IPS DF 6.9 (cell line): Measurements from ENCODE around the gene SMPD3.

Experiments used
- DNase-seq: peaks from one replicate; pipeline ENCODE4 v3.0.0-alpha.2; 2013; ENCODE audit warnings: low read depth, low spot score
- H3K27ac ChIP-seq: one replicate; pipeline ENCODE4 v1.5.1; 2013; ENCODE audit warnings: low read length, control low read depth
- H3K27me3 ChIP-seq: 2 replicates; pipeline ENCODE4 v1.6.1; 2013; ENCODE audit warnings: mild to moderate bottlenecking, low read length; ENCODE audit not compliant: control insufficient read depth, insufficient read depth
- H3K36me3 ChIP-seq: 2 replicates; pipeline ENCODE4 v1.6.1; 2013; ENCODE audit warnings: low read length; ENCODE audit not compliant: control insufficient read depth, insufficient read depth
- H3K4me1 ChIP-seq: 2 replicates; pipeline ENCODE4 v1.6.1; 2013; ENCODE audit warnings: low read length; ENCODE audit not compliant: control insufficient read depth, insufficient read depth
- H3K4me3 ChIP-seq: 2 replicates; pipeline ENCODE4 v1.5.1; 2013; ENCODE audit warnings: mild to moderate bottlenecking, low read length
- H3K9me3 ChIP-seq: 2 replicates; pipeline ENCODE4 v1.6.1; 2013; ENCODE audit warnings: low read length, inconsistent platforms; ENCODE audit not compliant: control insufficient read depth, insufficient read depth
- WGBS: extraction: QIAGEN DNeasy Blood & Tissue Kit; methylation state at CpG from one replicate; pipeline ENCODE4 v1.1.7; 2013; ENCODE audit warnings: mixed read lengths, missing lambda C conversion rate; ENCODE audit not compliant: insufficient read length, insufficient coverage; 5-methylcytosine and 5-hydroxymethylcytosine counted together

Gene SMPD3

DNA sequence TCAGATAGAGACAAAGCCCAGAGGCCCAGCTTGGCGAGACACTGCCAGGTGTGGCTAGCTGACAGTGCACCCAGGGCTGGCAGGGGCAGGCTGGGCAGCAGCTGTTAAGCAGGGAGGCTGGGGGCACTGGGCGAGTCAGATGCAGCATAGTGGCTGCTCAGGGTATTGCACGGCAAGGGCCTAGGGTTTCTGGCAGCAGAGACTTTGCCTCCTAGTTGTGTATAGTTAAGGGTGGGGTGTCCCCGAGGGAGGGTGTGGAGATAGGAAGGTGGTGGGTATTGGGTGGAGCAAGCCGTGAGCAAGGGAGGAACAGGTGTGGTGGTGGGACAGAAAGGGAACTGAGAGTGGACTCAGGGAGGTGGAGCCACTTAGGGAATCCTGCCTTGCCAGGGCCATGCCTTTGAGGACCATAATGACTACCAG is 66.0 kb downstream of the SMPD3 start:
- no peak overlapping the region for H3K4me3 ChIP-seq
- 100% methylated on average over 1 of the region's 5 CpGs for WGBS
- DNase-seq: no peak
- no peaks in the 10 kb centered on the region for H3K36me3 ChIP-seq
- no peak overlapping the region for H3K27ac ChIP-seq
- H3K4me1 ChIP-seq: peaks cover 6% of the 10 kb centered on the region
- no peaks in the 10 kb centered on the region for H3K9me3 ChIP-seq
- no peaks in the 10 kb centered on the region for H3K27me3 ChIP-seq

DNA sequence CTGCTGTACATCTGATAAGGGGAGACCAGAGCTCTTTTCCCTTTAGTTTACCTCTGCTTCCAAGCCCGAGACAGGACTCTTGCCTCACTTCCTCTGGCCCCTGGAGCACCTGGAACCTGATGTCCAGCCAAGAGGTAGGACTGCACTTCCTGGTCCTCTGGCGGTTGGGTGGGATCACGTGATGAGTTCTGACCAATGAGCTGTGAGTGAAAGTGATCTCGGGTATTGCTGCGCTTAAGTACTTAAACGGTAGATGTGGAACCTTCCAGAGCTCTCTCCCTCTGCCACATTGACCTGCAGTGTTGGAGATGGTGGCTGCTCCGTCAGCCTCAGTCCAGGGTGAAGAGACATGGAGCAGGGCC is 67.0 kb downstream of the SMPD3 start:
- H3K4me1 ChIP-seq: peaks cover 5% of the 10 kb centered on the region
- no peak for DNase-seq
- no peaks in the 10 kb centered on the region for H3K36me3 ChIP-seq
- no peaks in the 10 kb centered on the region for H3K9me3 ChIP-seq
- no peak overlapping the region for H3K4me3 ChIP-seq
- WGBS: no CpG with 5 or more reads among the region's 7 CpGs
- H3K27me3 ChIP-seq: no peaks in the 10 kb centered on the region
- H3K27ac ChIP-seq: no peak overlapping the region

DNA sequence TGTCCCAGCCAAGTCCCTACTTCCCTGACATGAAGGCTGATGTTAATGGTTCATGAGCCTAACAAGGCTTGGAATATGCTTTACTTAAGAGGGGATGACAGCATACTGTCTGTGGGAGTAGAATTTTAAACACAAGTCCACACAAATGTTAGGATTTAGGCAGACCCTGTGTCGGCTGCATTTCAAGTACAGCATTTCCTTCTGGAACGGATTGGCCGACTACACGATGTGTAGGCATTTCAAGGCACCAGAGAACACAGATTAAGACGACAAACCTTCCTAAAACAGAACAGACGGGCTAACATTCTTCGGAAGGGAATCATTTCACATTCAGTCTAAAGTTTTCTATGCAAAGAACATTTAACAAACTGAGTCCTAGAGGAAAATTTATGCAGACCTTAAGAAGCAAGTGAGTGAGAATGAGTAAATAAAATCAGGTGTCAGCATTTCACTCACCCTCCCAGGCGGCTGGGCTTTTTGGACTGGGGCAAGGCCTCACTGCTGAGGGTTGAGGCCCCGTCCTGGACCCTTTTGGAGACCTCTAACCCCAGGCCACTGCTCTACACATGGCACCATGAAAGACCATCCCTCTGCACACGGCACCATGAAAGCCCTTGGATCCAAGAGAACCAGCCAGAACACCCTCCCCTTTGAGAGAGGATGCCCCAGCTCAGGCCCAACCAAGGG is 67.5 kb downstream of the SMPD3 start:
- H3K9me3 ChIP-seq: no peaks in the 10 kb centered on the region
- H3K4me3 ChIP-seq: no peak overlapping the region
- peaks cover 5% of the 10 kb centered on the region for H3K4me1 ChIP-seq
- DNase-seq: no peak
- H3K27me3 ChIP-seq: no peaks in the 10 kb centered on the region
- no CpG with 5 or more reads among the region's 10 CpGs for WGBS
- no peak overlapping the region for H3K27ac ChIP-seq
- H3K36me3 ChIP-seq: no peaks in the 10 kb centered on the region

DNA sequence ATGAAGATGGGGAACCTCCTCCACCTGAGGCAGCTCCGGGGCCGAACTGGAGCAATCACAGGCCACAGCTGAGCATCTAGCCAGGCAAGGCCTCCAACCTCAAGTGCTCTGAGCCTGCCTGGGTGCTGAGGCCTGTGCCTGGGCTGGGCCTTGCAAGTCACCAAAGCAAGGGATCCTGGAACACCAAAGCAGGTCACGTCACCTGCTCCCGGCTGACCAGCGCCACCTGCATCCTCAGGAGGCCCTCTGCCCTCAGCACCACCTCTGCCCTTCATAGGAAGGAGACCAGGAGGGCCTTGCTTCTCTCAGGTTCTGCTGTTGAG is 68.0 kb downstream of the SMPD3 start:
- no peak overlapping the region for H3K27ac ChIP-seq
- H3K4me1 ChIP-seq: peaks cover 5% of the 10 kb centered on the region
- no peaks in the 10 kb centered on the region for H3K36me3 ChIP-seq
- WGBS: no CpG with 5 or more reads among the region's 5 CpGs
- no peak overlapping the region for H3K4me3 ChIP-seq
- H3K9me3 ChIP-seq: no peaks in the 10 kb centered on the region
- DNase-seq: no peak
- no peaks in the 10 kb centered on the region for H3K27me3 ChIP-seq

DNA sequence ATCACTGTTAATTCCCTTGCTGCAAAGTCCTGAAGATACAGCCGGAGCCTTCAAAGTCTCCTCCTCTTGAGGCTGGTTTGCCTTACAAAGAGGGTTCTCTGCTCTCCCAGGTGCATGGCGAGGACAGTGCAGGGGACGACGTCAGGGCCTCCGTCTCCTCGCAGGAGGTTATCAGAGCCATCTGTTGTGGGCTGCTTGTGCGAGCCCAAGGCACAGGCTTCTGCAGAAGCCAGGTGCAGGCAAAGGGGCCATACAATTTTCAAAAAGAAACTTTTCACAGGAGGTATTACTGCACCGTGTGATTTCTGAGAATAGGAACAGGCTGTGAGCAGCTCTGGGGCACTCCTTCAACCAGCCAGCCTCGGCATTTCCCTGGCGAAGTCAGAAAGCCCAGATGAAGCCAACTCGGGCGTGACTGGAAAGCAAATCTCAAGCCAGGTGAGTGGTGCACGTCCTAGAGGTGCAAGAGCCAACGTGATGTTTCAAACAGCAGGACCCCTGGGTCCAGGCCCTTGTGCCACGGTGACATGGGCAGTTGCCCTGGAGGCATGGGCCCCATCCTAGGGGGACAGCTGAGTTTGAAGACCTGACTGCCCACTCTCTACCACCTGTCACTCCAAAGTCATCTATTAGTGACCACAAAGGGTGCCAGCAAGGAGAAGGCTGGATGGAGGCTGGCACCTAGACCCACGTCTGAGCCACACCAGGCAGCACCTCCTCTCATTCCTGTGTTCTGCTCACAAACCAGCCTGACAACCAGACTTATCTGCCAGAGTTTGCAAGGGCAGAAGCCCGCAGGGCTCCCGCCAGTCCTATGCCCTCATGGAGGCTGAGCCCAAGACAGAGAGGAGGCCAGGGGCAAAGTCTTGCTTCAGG is 68.6 kb downstream of the SMPD3 start:
- H3K9me3 ChIP-seq: no peaks in the 10 kb centered on the region
- H3K4me3 ChIP-seq: no peak overlapping the region
- no peaks in the 10 kb centered on the region for H3K36me3 ChIP-seq
- DNase-seq: no peak
- H3K27ac ChIP-seq: no peak overlapping the region
- H3K27me3 ChIP-seq: no peaks in the 10 kb centered on the region
- H3K4me1 ChIP-seq: peaks cover 5% of the 10 kb centered on the region
- no CpG with 5 or more reads among the region's 18 CpGs for WGBS

DNA sequence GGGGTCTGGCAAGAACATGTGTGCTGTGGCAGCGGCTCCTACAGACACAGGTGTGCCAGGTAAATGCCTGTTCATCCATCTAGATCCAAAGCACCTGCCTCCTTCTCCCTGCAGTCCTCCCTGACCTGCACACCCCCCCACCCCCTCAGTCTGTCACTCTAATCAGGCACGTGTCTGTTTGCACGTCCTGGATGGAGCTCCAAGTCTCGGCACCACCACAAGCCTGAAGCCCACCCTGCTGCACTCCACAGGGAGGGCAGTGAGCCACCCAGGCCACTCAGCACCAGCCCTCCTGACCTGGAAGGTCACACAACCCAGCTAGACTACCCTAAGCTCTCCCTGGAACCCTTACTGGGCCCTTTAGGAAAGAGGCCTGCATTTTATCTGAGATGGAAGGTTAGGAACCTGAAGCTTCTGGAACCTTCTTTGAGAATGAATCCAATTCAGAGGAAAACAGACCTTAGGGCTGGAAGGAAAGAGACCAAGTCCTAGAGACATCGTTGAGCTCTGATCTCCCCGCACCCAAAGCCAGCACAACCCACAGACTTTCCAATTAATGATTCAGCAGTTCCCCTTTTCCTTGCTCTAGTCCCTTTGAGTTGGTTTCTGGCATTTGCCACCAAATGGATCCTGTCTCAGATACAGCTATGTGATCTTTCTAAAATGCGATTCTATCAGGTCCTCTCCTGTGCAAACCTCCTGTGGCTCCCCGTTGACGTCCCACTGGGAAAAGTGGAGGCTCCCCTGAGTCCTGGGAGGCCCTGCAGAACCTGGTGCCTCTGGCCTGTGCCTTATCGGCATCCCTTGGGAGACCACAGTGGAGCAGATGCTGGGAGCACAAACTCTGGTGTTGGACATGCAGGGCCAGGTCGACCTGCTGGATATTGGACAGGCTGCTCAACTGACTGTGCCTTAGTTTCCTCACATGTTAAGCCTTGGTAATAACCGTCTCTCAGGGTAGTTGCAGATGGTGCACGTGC is 69.6 kb downstream of the SMPD3 start:
- Histone ChIP-seq H3K27ac (no peak overlapping the region), H3K9me3 (no peaks in the 10 kb centered on the region)
- no CpG with 5 or more reads among the region's 13 CpGs for WGBS

DNA sequence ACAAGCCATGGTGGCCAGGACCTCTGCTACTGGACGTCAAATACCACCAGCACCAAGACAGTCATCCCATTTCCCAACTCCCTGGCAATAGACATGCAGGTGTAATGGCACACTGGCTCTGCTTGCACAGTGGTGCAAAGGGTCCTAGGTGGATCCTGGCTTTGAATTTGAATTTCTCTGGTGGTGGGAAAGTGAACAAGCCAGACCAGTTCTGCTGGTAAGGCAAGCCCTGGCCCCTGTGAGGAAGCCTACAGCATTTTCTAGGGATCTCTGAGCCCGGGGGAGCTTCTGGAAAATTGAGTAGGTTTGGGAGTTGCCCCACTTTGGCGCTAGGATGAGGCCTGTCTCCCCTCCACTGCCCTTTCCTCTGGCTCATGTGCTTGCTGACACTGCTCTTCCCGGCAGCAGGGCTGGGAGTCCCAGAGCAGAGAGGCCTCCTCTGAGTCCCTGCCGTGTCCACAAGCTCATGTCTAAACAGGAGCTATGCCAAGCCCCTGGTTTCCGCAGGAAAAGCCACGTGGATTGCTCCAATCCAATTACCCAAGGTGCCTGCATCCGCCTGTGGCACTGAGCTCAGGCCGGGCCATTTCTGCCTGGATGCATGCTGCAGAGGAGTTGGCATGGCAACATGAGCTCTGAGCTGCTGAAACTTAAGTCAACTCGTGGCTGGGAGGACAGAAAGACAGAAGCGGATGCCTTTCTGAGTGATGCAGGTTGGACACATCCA is 70.5 kb downstream of the SMPD3 start:
- H3K27ac ChIP-seq: no peak overlapping the region
- H3K27me3 ChIP-seq: no peaks in the 10 kb centered on the region
- no peaks in the 10 kb centered on the region for H3K9me3 ChIP-seq
- H3K4me1 ChIP-seq: 0 out of 2 replicates have a peak, but pooled peaks cover 2% of the 10 kb centered on the region
- no peak overlapping the region for H3K4me3 ChIP-seq
- DNase-seq: no peak
- no peaks in the 10 kb centered on the region for H3K36me3 ChIP-seq
- no CpG with 5 or more reads among the region's 11 CpGs for WGBS

More for the DNA sequence above, 69.6 kb downstream of the SMPD3 start:
- no peak for DNase-seq
- Histone ChIP-seq H3K36me3 (no peaks in the 10 kb centered on the region), H3K4me1 (peaks cover 3% of the 10 kb centered on the region; the same call in 1 of the 2 replicates), H3K27me3 (no peaks in the 10 kb centered on the region), H3K4me3 (no peak overlapping the region)

DNA sequence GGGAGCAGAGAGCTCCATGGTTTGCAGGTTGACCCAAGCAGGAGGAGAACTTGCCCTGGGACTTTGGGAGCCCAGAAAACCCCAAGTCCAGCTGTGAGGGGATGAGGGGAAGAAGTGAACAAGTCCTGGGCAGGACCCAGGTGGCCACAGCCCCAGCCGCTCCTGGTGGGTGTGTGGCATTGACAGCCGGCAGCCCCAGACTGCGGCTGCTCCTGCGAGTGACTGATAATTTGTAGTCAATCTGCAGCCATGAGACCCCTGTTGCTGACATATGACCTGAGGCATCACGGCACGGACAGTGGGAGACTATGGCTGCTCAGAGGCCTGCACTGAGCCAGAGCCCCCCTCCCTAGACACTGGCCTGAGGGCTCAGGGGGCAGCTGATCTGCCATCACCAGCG is 71.1 kb downstream of the SMPD3 start:
- no peak for DNase-seq
- Histone ChIP-seq H3K27ac (no peak overlapping the region), H3K27me3 (no peaks in the 10 kb centered on the region), H3K36me3 (no peaks in the 10 kb centered on the region), H3K9me3 (no peaks in the 10 kb centered on the region), H3K4me3 (no peak overlapping the region), H3K4me1 (0 out of 2 replicates have a peak, but pooled peaks cover 2% of the 10 kb centered on the region)
- no CpG with 5 or more reads among the region's 7 CpGs for WGBS

DNA sequence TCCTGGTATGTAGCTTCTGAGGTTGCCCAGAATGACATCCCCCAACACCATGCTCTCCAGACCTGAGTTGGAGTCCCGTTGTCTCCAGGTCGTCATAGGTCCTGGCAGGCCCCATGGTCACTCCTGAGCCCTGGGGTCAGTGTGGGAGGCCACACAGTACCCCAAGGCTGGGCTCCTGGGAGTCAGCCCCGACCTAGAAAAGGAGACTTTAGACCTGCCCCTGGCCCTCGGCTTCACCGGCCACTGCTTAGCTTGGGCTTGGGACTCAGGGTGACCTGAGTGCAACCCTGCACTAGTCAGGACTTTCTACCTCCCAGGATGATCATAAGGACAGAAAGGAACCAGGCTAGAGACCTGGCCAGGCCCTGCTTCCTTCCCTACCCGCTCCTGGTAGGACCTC is 71.7 kb downstream of the SMPD3 start:
- Histone ChIP-seq H3K27ac (no peak overlapping the region), H3K4me1 (0 out of 2 replicates have a peak, but pooled peaks cover 2% of the 10 kb centered on the region), H3K9me3 (no peaks in the 10 kb centered on the region), H3K27me3 (no peaks in the 10 kb centered on the region), H3K36me3 (no peaks in the 10 kb centered on the region), H3K4me3 (no peak overlapping the region)
- no CpG with 5 or more reads among the region's 6 CpGs for WGBS
- DNase-seq: no peak
